IMR-90 (cell line): ENCODE results near the gene UBA3. TPM values are rescaled to one million over a fixed set of nuclear protein-coding genes. Genes with fewer than 3 reads are reported as not detected.

Experiments
- ATAC-seq: fragments of 200-7000 bp; cut with Tn5 transposase; 2 replicates; pipeline ENCODE4 v1.9.1; 2020; ENCODE audit warnings: low read depth, mild to moderate bottlenecking, moderate library complexity
- BruUV-seq: library from RNA; stranded (reverse); fragments of 400-500 nt; replicated peaks from 2 replicates; lab custom pipeline; 2021; lab: Mats Ljungman, UMichigan
- CTCF ChIA-PET: fragments of 300-600 bp; formaldehyde crosslinking; extraction: SDS; loops from one replicate; lab custom pipeline; 2021; ENCODE audit warnings: antibody characterized with exemption; lab: Yijun Ruan, JAX
- POLR2A ChIA-PET: fragments of 300-600 bp; sonication (Branson Sonifier 250); formaldehyde crosslinking; loops from one replicate; lab custom pipeline; 2022; ENCODE audit warnings: antibody characterized with exemption; ENCODE audit not compliant: unreplicated experiment; lab: Charles Lee
- DNase-seq: peaks from one replicate; pipeline ENCODE4 v3.0.0; 2013
- H2AFZ ChIP-seq: replicated peaks from 2 replicates; pipeline ENCODE3; 2013; ENCODE audit warnings: low read length, mild to moderate bottlenecking; ENCODE audit not compliant: poor library complexity
- H2AK5ac ChIP-seq: 2 replicates; pipeline ENCODE4 v1.6.1; 2013; ENCODE audit warnings: low read depth, low read length, inconsistent platforms
- H2AK9ac ChIP-seq: replicated peaks from 2 replicates; pipeline ENCODE3; 2013; ENCODE audit warnings: mild to moderate bottlenecking, low read depth, low read length, moderate library complexity; ENCODE audit not compliant: poor library complexity
- H2BK120ac ChIP-seq: 2 replicates; pipeline ENCODE4 v1.6.1; 2013; ENCODE audit warnings: low read depth, low read length, inconsistent platforms
- H2BK15ac ChIP-seq: 3 replicates; pipeline ENCODE4 v1.6.1; 2013; ENCODE audit warnings: low read depth, low read length, inconsistent platforms
- H2BK20ac ChIP-seq: 2 replicates; pipeline ENCODE4 v1.6.1; 2013; ENCODE audit warnings: low read depth, mild to moderate bottlenecking, inconsistent platforms, low read length, moderate library complexity
- H2BK5ac ChIP-seq: 2 replicates; pipeline ENCODE4 v1.6.1; 2013; ENCODE audit warnings: mild to moderate bottlenecking, low read depth, low read length, inconsistent platforms; ENCODE audit not compliant: poor library complexity, severe bottlenecking
- H3K14ac ChIP-seq: replicated peaks from 2 replicates; pipeline ENCODE4 v1.6.1; 2013; ENCODE audit warnings: low read depth, low read length, inconsistent platforms
- H3K18ac ChIP-seq: 2 replicates; pipeline ENCODE4 v1.6.1; 2013; ENCODE audit warnings: low read depth, low read length, control low read depth
- H3K23ac ChIP-seq: 2 replicates; pipeline ENCODE4 v1.6.1; 2013; ENCODE audit warnings: low read depth, low read length, inconsistent platforms
- H3K27ac ChIP-seq: 2 replicates; pipeline ENCODE4 v1.5.1; 2013; ENCODE audit warnings: mild to moderate bottlenecking, control low read depth, low read length; ENCODE audit not compliant: insufficient read depth
- H3K27me3 ChIP-seq: 2 replicates; pipeline ENCODE4 v1.6.1; 2013; ENCODE audit warnings: low read length; ENCODE audit not compliant: control insufficient read depth, insufficient read depth
- H3K36me3 ChIP-seq: 2 replicates; pipeline ENCODE4 v1.6.1; 2013; ENCODE audit warnings: low read length, mixed read lengths; ENCODE audit not compliant: control insufficient read depth, insufficient read depth
- H3K4ac ChIP-seq: 2 replicates; pipeline ENCODE4 v1.6.1; 2013; ENCODE audit warnings: low read depth, low read length, inconsistent platforms
- H3K4me1 ChIP-seq: 2 replicates; pipeline ENCODE4 v1.6.1; 2013; ENCODE audit warnings: low read length, mixed read lengths; ENCODE audit not compliant: control insufficient read depth, insufficient read depth
- H3K4me2 ChIP-seq: 2 replicates; pipeline ENCODE4 v1.6.1; 2013; ENCODE audit warnings: low read depth, mild to moderate bottlenecking, control low read depth, low read length, moderate library complexity
- H3K4me3 ChIP-seq: 2 replicates; pipeline ENCODE4 v1.5.1; 2013; ENCODE audit warnings: low read depth, mild to moderate bottlenecking, control low read depth, low read length, moderate library complexity; ENCODE audit not compliant: insufficient read depth
- H3K56ac ChIP-seq: 2 replicates; pipeline ENCODE4 v1.6.1; 2013; ENCODE audit warnings: low read length, inconsistent platforms; ENCODE audit not compliant: insufficient read depth; ENCODE audit errors: extremely low read depth
- H3K79me1 ChIP-seq, 2 experiments: 2 replicates each; pipeline ENCODE4 v1.6.1; 2013; ENCODE audit warnings: low read length in 2 of 2, inconsistent platforms in 1 of 2, low read depth in 1 of 2
- H3K9ac ChIP-seq: 2 replicates; pipeline ENCODE4 v1.6.1; 2013; ENCODE audit warnings: low read depth, low read length, control low read depth
- H3K9me1 ChIP-seq: 2 replicates; pipeline ENCODE4 v1.6.1; 2013; ENCODE audit warnings: low read length, inconsistent platforms; ENCODE audit not compliant: insufficient read depth
- H3K9me3 ChIP-seq: 2 replicates; pipeline ENCODE4 v1.6.1; 2013; ENCODE audit warnings: low read length; ENCODE audit not compliant: control insufficient read depth, insufficient read depth
- H4K20me1 ChIP-seq: 2 replicates; pipeline ENCODE4 v1.6.1; 2013; ENCODE audit warnings: low read length, inconsistent platforms; ENCODE audit not compliant: insufficient read depth
- H4K5ac ChIP-seq: 2 replicates; pipeline ENCODE4 v1.6.1; 2013; ENCODE audit warnings: mild to moderate bottlenecking, low read depth, low read length, control low read depth
- H4K8ac ChIP-seq, 2 experiments: 2 replicates each; pipeline ENCODE4 v1.6.1; 2013; ENCODE audit warnings: low read depth in 2 of 2, low read length in 2 of 2, control low read depth in 1 of 2, inconsistent platforms in 1 of 2
- H4K91ac ChIP-seq: 2 replicates; pipeline ENCODE4 v1.6.1; 2013; ENCODE audit warnings: low read depth, low read length, inconsistent platforms; ENCODE audit not compliant: insufficient read depth
- CEBPB ChIP-seq: IDR thresholded peaks from 2 replicates; pipeline ENCODE4 v1.6.1; 2012; ENCODE audit warnings: low read depth, low read length, improper control_type of control experiment
- CHD1 ChIP-seq: IDR thresholded peaks from 2 replicates; pipeline ENCODE4 v1.6.1; 2012; ENCODE audit warnings: low read depth, low read length, improper control_type of control experiment
- CTCF ChIP-seq: conservative IDR thresholded peaks from 2 replicates; pipeline ENCODE4 v1.5.1; 2012; ENCODE audit warnings: mild to moderate bottlenecking, low read depth, low read length, improper control_type of control experiment
- ELK1 ChIP-seq: fragments of 150-350 bp; IDR thresholded peaks from 2 replicates; pipeline ENCODE4 v1.6.1; 2016; ENCODE audit warnings: low read depth, mild to moderate bottlenecking, low read length, moderate library complexity, borderline replicate concordance
- FOS ChIP-seq: fragments of 150-350 bp; IDR thresholded peaks from 2 replicates; pipeline ENCODE4 v1.6.1; 2016; ENCODE audit warnings: low read depth, low read length
- MAFK ChIP-seq: IDR thresholded peaks from 2 replicates; pipeline ENCODE4 v1.6.1; 2012; ENCODE audit warnings: low read depth, low read length, improper control_type of control experiment
- MAZ ChIP-seq: IDR thresholded peaks from 2 replicates; pipeline ENCODE4 v1.6.1; 2012; ENCODE audit warnings: low read depth, mild to moderate bottlenecking, low read length, improper control_type of control experiment, moderate library complexity, borderline replicate concordance
- MXI1 ChIP-seq: IDR thresholded peaks from 2 replicates; pipeline ENCODE4 v1.6.1; 2012; ENCODE audit warnings: low read depth, mild to moderate bottlenecking, low read length, moderate library complexity, borderline replicate concordance
- NFE2L2 ChIP-seq: fragments of 150-350 bp; IDR thresholded peaks from 2 replicates; pipeline ENCODE4 v1.6.1; 2016; ENCODE audit warnings: low read depth, mild to moderate bottlenecking, low read length
- POLR2A ChIP-seq: IDR thresholded peaks from 2 replicates; pipeline ENCODE4 v1.6.1; 2012; ENCODE audit warnings: mild to moderate bottlenecking, low read depth, low read length
- RAD21 ChIP-seq: IDR thresholded peaks from 2 replicates; pipeline ENCODE4 v1.6.1; 2012; ENCODE audit warnings: low read length, improper control_type of control experiment
- RCOR1 ChIP-seq: IDR thresholded peaks from 2 replicates; pipeline ENCODE4 v1.6.1; 2012; ENCODE audit warnings: mild to moderate bottlenecking, low read length, improper control_type of control experiment; ENCODE audit not compliant: insufficient replicate concordance
- RFX5 ChIP-seq: IDR thresholded peaks from 2 replicates; pipeline ENCODE4 v1.8.0; 2012; ENCODE audit warnings: low read depth, mild to moderate bottlenecking, low read length, moderate library complexity
- SMC3 ChIP-seq: fragments of 150-350 bp; IDR thresholded peaks from 2 replicates; pipeline ENCODE4 v1.6.1; 2016; ENCODE audit warnings: low read depth, mild to moderate bottlenecking, antibody characterized with exemption, low read length, moderate library complexity
- WGBS, 2 experiments: methylation state at CpG; one replicate each; pipeline versions ENCODE4 v1.1.5 to v1.1.7; 2013; ENCODE audit warnings: missing lambda C conversion rate in 2 of 2; ENCODE audit not compliant: insufficient read length in 1 of 2; ENCODE audit errors: extremely low coverage in 2 of 2; 5-methylcytosine and 5-hydroxymethylcytosine counted together
- dilution Hi-C: fragments of 300-500 bp; cut with HindIII; formaldehyde crosslinking; loops from one replicate; pipeline ENCODE4 v1.14.3; 2018; ENCODE audit warnings: low sequenced_read_pairs; ENCODE audit not compliant: unreplicated experiment
- in situ Hi-C: fragments of 300-500 bp; cut with MboI; formaldehyde crosslinking; loops from 3 replicates; pipeline ENCODE4 v1.14.3; 2019; ENCODE audit warnings: low sequenced_read_pairs, inconsistent platforms, mixed read lengths
- intact Hi-C: fragments of 100-400 bp; cut with micrococcal nuclease; formaldehyde crosslinking; loops from 2 replicates; pipeline ENCODE4 v1.10.0; 2022
- polyA plus RNA-seq, 3 experiments: library from polyadenylated mRNA; depleted of rRNA; stranded (reverse); fragments of >200 nt; gene quantifications; 2 replicates each; pipeline ENCODE4 v1.2.3, GENCODE V29; 2012; ENCODE audit warnings: low replicate concordance in 1 of 3
- total RNA-seq: library from RNA; depleted of rRNA; stranded (reverse); fragments of >200 nt; gene quantifications from 2 replicates; pipeline ENCODE4 v1.2.3, GENCODE V29; 2012

Gene UBA3
- total and polyA plus RNA-seq, 2 of the 4 experiments (the other 2 are of a cell fraction), result 51.8 to 64.3 TPM

- intact Hi-C loops (no loop called here), in situ Hi-C loops (no loop called here), dilution Hi-C loops (no loop called here)
- Histone ChIP-seq H3K23ac (no peak overlapping the region), H2AK9ac (no peak overlapping the region), H4K5ac (no peak overlapping the region), H3K4me1 (no peaks in the 10 kb centered on the region), H2BK15ac (no peak overlapping the region), H4K20me1 (no peaks in the 10 kb centered on the region), H2AFZ (no peak overlapping the region), H4K91ac (no peak overlapping the region), H2AK5ac (no peak overlapping the region), H3K4ac (no peak overlapping the region), H3K56ac (no peak overlapping the region), H3K27ac (no peak overlapping the region), H4K8ac (no peak overlapping the region), H3K9ac (no peak overlapping the region), H2BK20ac (no peak overlapping the region), H3K4me2 (no peak overlapping the region), H2BK5ac (no peak overlapping the region), H3K18ac (no peak overlapping the region), H3K36me3 (peaks cover 7% of the 10 kb centered on the region), H3K4me3 (no peak overlapping the region), H3K27me3 (no peaks in the 10 kb centered on the region), H3K9me1 (no peaks in the 10 kb centered on the region), H3K14ac (no peak overlapping the region), H3K79me1 (no peaks in the 10 kb centered on the region), H3K9me3 (no peaks in the 10 kb centered on the region), H2BK120ac (no peak overlapping the region)
- no peak for TF ChIP-seq CHD1
- TF ChIP-seq MXI1, result no peak
- TF ChIP-seq FOS, result no peak
- TF ChIP-seq RAD21, result no peak
- no peak for TF ChIP-seq RCOR1
- TF ChIP-seq POLR2A, result no peak
- TF ChIP-seq ELK1, result no peak
- TF ChIP-seq MAZ, result no peak
- TF ChIP-seq MAFK, result no peak
- no peak for TF ChIP-seq SMC3
- no peak for TF ChIP-seq CEBPB
- no peak for TF ChIP-seq NFE2L2
- TF ChIP-seq CTCF, result no peak
- no peak for TF ChIP-seq RFX5
- no CpG with 5 or more reads among the region's 5 CpGs for WGBS, 2 experiments
- ChIA-PET POLR2A (no interaction called here), CTCF (interaction anchor here (1.0 to 1.2 kb wide), 3 partner anchors 9 to 13 kb away, joined by 3 to 4 read pairs (median 3); partner anchors contain the start of gene LMOD3)
- no peak for DNase-seq
- no TSS peak for BruUV-seq
- ATAC-seq, result no peak
Observed at GRCh38 chr3:69108811-69109210, 28.6 kb upstream of the UBA3 start.
